Endothelial cell of umbilical vein (primary cell): ENCODE measurements around the gene TMEM127.

Experiments
- EZH2 ChIP-seq: IDR thresholded peaks from 2 replicates; pipeline ENCODE4 v1.6.1; 2012; ENCODE audit warnings: borderline replicate concordance, low read depth, mild to moderate bottlenecking, moderate library complexity, low read length, inconsistent platforms; ENCODE audit not compliant: severe bottlenecking
- MYC ChIP-seq: IDR thresholded peaks from one replicate; pipeline ENCODE4 v1.6.1; 2011; ENCODE audit warnings: mild to moderate bottlenecking, low read depth, low read length
- POLR2A ChIP-seq: IDR thresholded peaks from 2 replicates; pipeline ENCODE4 v1.6.1; 2012; ENCODE audit warnings: low read depth, mild to moderate bottlenecking, control low read depth, low read length
- TF ChIP-seq, protein P1 (sequence below): IDR thresholded peaks from 2 replicates; pipeline ENCODE4 v1.6.1; 2011; ENCODE audit not compliant: insufficient read depth, insufficient read length

DNA sequence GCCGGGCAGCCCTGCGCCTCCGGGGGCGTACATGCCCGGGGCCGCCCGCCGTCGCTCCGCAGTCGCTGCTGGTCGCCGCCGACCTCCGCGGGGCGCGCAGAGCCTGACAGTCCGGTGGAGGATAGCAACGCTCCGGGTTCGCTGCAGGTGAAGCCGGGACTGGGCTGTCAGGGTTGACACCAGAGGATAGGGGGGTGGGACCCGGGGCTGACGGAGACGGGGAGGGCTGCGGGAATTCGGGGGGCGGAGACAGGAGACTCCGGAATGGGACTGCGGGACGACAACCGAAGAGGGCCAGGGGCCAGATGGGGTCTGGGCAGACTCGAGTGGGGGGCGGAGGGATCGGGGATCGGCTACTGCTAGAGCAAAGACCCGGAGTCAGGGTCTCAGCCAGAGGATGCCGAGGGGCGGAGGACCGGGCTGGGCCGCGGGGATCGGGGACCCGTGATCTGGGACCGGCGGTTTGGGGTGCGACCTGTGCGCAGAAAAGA is 403 bp downstream of the TMEM127 start:
- no peak for TF ChIP-seq POLR2A
- no peak for TF ChIP-seq EZH2
- no peak for TF ChIP-seq MYC
- TF ChIP-seq, protein P1, sequence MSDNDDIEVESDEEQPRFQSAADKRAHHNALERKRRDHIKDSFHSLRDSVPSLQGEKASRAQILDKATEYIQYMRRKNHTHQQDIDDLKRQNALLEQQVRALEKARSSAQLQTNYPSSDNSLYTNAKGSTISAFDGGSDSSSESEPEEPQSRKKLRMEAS: no peak
